ENCODE measurements around the gene ACSM6.

ACSM6 gene

GRCh38 chr10:95275726-95276366, 81.8 kb downstream of the ACSM6 start:
- DNase-seq: no peak

GRCh38 chr10:95276367-95277200, 82.5 kb downstream of the ACSM6 start:
- no peak for DNase-seq

- no peak for DNase-seq
These were observed 83.1 kb downstream of the ACSM6 start for GRCh38 chr10:95277201-95277570.

DNA sequence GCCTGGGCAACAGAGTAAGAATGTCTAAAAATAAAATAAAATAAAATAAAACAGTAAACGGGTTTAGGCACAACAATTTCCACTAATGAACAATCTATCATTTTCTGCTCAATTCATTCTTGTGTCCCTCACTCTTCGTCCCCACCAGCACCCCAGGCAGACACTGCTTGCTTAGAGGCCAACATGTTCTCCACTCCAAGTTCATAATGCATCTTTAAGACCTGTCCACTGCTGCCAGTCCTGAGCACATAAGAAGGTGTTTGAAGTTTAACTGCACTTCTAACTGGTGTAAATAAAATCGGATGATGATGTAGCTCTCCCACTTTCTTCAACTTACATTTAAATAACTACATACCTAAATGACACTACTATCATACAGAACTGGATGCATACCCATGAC, 83.6 kb downstream of the ACSM6 start:
- no peak for DNase-seq

All from CD4-positive, alpha-beta T cell treated with Interleukin-4 for 4 hours (primary cell).